Caco-2 (cell line): ENCODE measurements around the gene ATF7IP2. TPM values are rescaled to one million over a fixed set of nuclear protein-coding genes. Genes with fewer than 3 reads are reported as not detected.

Experiments
- BruUV-seq: library from RNA; stranded (reverse); fragments of 400-500 nt; replicated peaks from 2 replicates; lab custom pipeline; 2021; lab: Mats Ljungman, UMichigan
- CTCF ChIA-PET: fragments of 300-600 bp; sonication (Branson Sonifier 250); formaldehyde crosslinking; loops from one replicate; lab custom pipeline; 2022; ENCODE audit warnings: antibody characterized with exemption; lab: Charles Lee
- POLR2A ChIA-PET: fragments of 300-600 bp; sonication (Branson Sonifier 250); formaldehyde crosslinking; loops from one replicate; lab custom pipeline; 2022; ENCODE audit warnings: antibody characterized with exemption; lab: Charles Lee
- DNase-seq, 2 experiments: peaks; one replicate each; pipeline versions ENCODE4 v3.0.0 to v3.0.0-alpha.2; 2020 to 2022
- H3K27me3 ChIP-seq: replicated peaks from 2 replicates; pipeline ENCODE4 v1.6.0; 2011; ENCODE audit warnings: low read length; ENCODE audit not compliant: control insufficient read depth, insufficient read depth
- H3K36me3 ChIP-seq: 2 replicates; pipeline ENCODE4 v1.5.1; 2011; ENCODE audit warnings: low read length; ENCODE audit not compliant: control insufficient read depth, insufficient read depth
- H3K4me1 ChIP-seq: fragments of 250-450 bp; sonication (Bioruptor Pico); 2 replicates; pipeline ENCODE4 v1.5.1; 2020; ENCODE audit warnings: mild to moderate bottlenecking
- H3K4me3 ChIP-seq: 2 replicates; pipeline ENCODE4 v1.5.1; 2011; ENCODE audit warnings: low read depth, mild to moderate bottlenecking, control low read depth, low read length
- H3K9me3 ChIP-seq: fragments of 250-450 bp; sonication (Bioruptor Pico); 2 replicates; pipeline ENCODE4 v1.5.1; 2020; ENCODE audit warnings: mild to moderate bottlenecking, moderate library complexity
- H3K27ac Mint-ChIP-seq: one replicate; pipeline ENCODE4 v1.8.0; 2022; ENCODE audit warnings: mixed read lengths; ENCODE audit not compliant: unreplicated experiment
- H3K27me3 Mint-ChIP-seq: one replicate; pipeline ENCODE4 v1.8.0; 2022; ENCODE audit warnings: mixed read lengths; ENCODE audit not compliant: insufficient read depth, unreplicated experiment
- H3K36me3 Mint-ChIP-seq: one replicate; pipeline ENCODE4 v1.8.0; 2022; ENCODE audit warnings: mild to moderate bottlenecking, mixed read lengths; ENCODE audit not compliant: insufficient read depth, unreplicated experiment
- H3K4me1 Mint-ChIP-seq: one replicate; pipeline ENCODE4 v1.8.0; 2022; ENCODE audit warnings: low read depth, mixed read lengths; ENCODE audit not compliant: unreplicated experiment
- H3K4me3 Mint-ChIP-seq: one replicate; pipeline ENCODE4 v1.8.0; 2022; ENCODE audit warnings: mild to moderate bottlenecking, moderate library complexity, mixed read lengths; ENCODE audit not compliant: unreplicated experiment
- H3K9me3 Mint-ChIP-seq: one replicate; pipeline ENCODE4 v1.8.0; 2022; ENCODE audit warnings: mixed read lengths; ENCODE audit not compliant: unreplicated experiment
- CTCF ChIP-seq, 2 experiments: fragments of 200-600 bp in 1 of 2; IDR thresholded peaks; 1 replicate in 1 of 2; 2 replicates in 1 of 2; pipeline versions ENCODE4 v1.5.1 to v1.8.0; 2011 to 2022; ENCODE audit warnings: antibody characterized with exemption in 1 of 2, control low read depth in 1 of 2, inconsistent platforms in 1 of 2, low read depth in 1 of 2, low read length in 1 of 2, mild to moderate bottlenecking in 1 of 2, moderate library complexity in 1 of 2; ENCODE audit not compliant: insufficient read depth in 1 of 2, severe bottlenecking in 1 of 2, unreplicated experiment in 1 of 2
- intact Hi-C: fragments of 100-400 bp; cut with micrococcal nuclease; formaldehyde crosslinking; loops from one replicate; pipeline ENCODE4 v1.10.0; 2022; ENCODE audit not compliant: unreplicated experiment
- total RNA-seq: library from RNA; stranded (reverse); gene quantifications from 2 replicates; pipeline ENCODE4 v1.2.3, GENCODE V29; 2022

The ATF7IP2 gene
- total RNA-seq, 1 experiment from 2014 or later = 16.4 TPM

- Histone ChIP-seq H3K4me1 (peaks cover 3% of the 10 kb centered on the region; the same call in 1 of the 2 replicates), H3K9me3 (no peaks in the 10 kb centered on the region), H3K4me3 (no peak overlapping the region), H3K36me3 (peaks cover 3% of the 10 kb centered on the region; the same call in 1 of the 2 replicates), H3K27me3 (no peaks in the 10 kb centered on the region)
- Mint-ChIP-seq H3K36me3 (peaks cover 91% of the 10 kb centered on the region), H3K9me3 (no peaks in the 10 kb centered on the region), H3K27me3 (no peaks in the 10 kb centered on the region), H3K27ac (no peak overlapping the region), H3K4me1 (peaks cover 8% of the 10 kb centered on the region), H3K4me3 (no peak overlapping the region)
- DNase-seq = no peak
- intact Hi-C loops = no loop called here
- ChIA-PET CTCF (no interaction called here), POLR2A (no interaction called here)
- BruUV-seq = no TSS peak
- TF ChIP-seq CTCF (IDR thresholded peaks at IDR 0.05; ENCODE audit: insufficient read depth in 1 of 2, low read depth in 1 of 2, low read length in 1 of 2, severe bottlenecking in 1 of 2, unreplicated experiment in 1 of 2) = no peak
Observed at GRCh38 chr16:10531582-10531981, 145.7 kb downstream of the ATF7IP2 start.

Other genes starting within 250 kb of the ATF7IP2 start
- gene GRIN2A, start 203.6 kb upstream of the ATF7IP2 start, total RNA-seq = 0.30 and 0.54 TPM in 2 replicates
- gene EMP2, start 194.5 kb downstream of the ATF7IP2 start, total RNA-seq = 187 and 198 TPM in 2 replicates